ENCODE measurements around the gene PIN1. TPM values are rescaled to one million over a fixed set of nuclear protein-coding genes. Genes with fewer than 3 reads are reported as not detected.
A peak's percentile ranks its signal among the peaks of the same experiment; 100 is the strongest.

Gene PIN1
- polyA plus RNA-seq, 10 donors, result 51.0 to 80.8 (median 59.4) TPM

DNA sequence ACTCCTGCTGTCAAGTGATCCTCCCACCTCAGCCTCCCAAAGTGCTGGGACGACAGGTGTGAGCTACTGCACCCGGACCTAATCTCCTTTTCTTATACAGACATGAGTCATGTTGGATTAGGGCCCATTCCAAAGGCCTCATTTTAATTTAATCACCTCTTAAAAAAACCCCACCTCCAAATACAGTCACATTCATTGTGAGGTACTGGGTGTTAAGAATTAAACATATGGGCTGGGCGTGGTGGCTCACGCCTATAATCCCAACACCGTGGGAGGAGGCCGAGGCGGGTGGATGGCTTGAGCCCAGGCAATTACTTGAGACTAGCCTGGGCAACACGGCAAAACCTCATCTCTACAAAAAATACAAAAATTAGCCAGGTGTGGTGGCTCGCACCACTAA is 46.6 kb downstream of the PIN1 start:
- no peak for DNase-seq

DNA sequence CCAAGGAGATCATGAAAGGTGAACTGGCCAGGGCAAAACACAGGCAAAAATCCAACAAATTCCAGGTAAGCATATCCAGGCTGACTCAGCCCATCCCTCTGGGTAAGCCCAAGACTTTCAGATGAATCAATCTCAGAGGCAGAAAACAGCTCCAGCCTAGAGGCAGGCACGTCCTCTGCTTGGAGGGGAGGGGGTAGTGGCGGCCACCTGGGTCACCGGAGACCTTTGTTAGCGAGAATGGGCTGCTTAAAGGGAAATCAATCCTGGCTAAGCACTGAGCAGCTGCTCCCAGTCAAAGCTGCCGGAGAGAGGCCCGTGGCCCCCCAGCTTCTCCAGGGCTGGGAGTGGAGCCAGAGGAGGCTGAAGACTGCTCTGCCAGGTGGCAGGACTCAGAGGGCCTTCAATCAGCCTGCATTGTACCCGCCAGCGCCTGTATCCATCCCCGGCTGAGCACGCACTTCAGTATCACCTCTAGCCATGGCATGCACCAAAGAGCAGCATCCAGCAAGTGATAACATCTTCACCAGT is 48.2 kb downstream of the PIN1 start:
- DNase-seq, result peak; percentile 43 to 61 (median 56)

DNA sequence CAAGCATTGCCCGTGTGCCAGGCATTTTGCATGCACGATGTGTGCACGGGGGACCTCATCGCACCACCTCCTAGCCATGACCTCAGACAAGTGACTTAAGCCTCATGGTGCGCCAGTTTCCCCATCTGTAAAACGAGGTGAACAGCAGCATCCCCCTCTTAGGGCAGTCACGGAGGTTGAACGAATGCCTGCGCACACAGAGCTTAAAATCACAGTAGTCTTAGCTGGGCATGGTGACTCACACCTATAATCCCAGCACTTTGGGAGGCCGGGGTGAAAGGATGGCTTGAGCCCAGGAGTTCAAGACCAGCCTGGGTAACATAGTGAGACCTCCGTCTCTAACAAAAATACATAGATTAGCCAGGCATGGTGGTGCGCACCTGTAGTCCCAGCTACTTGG is 48.6 kb downstream of the PIN1 start:
- no peak for DNase-seq

DNA sequence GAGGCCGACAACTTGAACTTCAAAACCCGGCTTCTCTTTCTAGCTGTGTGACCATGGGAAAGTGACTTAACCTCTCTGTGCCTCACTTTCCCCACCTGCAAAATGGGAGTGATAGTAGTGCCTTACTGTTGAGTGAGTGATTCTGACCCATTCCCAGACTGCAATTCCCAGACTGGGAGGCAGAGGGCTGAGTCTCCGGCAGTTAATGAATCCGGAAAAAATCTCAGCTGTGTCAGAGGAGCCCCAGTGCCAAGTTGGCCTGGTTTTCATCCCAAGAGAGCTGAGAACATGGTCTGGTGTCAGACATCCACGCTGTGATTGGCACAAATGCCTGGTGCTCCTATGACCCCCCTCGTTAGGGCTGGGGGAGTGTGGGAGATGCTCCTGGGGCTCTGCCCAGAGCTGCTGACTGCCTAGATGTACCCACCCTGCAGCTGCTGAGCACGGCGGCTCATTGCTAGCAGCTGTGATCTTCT is 50.0 kb downstream of the PIN1 start:
- peak; percentile 79 to 93 (median 86) for DNase-seq

DNA sequence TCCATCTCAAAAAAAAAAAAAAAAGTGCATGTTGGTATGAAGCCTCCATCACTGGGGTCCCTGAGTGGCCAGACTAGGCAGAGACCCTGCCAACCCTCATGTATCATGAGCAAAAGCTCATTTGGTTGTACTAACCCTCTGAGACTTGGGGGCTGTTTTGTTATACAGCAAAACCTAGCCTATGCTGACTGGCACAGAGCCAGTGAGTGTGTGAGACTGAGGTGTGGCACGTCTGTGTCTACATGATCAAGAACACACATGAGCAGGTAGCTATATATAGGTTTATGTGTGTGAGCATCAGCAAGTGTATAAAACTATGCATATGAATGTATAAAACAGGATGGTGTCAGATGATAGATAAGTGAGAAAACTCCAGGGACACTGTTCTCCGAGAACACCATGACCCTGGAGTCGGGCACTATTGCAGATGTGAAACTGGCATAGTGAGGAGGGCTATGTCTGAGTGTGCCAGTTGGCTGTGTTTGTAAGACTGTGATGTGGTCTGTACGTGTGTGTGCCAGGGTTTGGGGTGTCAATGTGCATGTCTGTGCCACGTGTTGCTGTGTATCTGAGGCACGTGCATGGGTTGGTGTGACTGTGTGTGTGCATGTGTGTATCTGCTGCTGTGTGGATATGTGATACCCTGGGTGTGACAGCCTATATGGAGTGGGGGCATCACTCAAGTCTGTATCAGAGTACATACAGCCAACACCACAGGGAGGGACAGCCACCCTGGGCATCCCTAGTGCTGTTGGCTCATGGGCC is 56.7 kb downstream of the PIN1 start:
- no peak for DNase-seq

Other genes starting within 250 kb of the PIN1 start
- gene ZNF561, start 214.1 kb upstream of the PIN1 start, polyA plus RNA-seq (ENCODE audit: insufficient read length in 10 of 10), result 10 to 100 TPM; 26.7 to 40.1 (median 35.2) TPM
- gene ZNF562, start 160.2 kb upstream of the PIN1 start, polyA plus RNA-seq (ENCODE audit: insufficient read length in 10 of 10), result 10 to 100 TPM; 13.0 to 22.6 (median 18.0) TPM
- gene ZNF846, start 66.6 kb upstream of the PIN1 start, polyA plus RNA-seq (ENCODE audit: insufficient read length in 10 of 10), result 10 to 100 TPM in 5 of 10 donors, 1 to 10 TPM in 5; 5.1 to 15.0 (median 9.5) TPM
- gene FBXL12, start 16.2 kb upstream of the PIN1 start, polyA plus RNA-seq (ENCODE audit: insufficient read length in 10 of 10), result 10 to 100 TPM; 22.8 to 30.1 (median 26.8) TPM
- 100 to 1,000 TPM; 152 to 220 (median 187) TPM for gene UBL5, start 7.4 kb upstream of the PIN1 start, polyA plus RNA-seq (ENCODE audit: insufficient read length in 10 of 10)
- 10 to 100 TPM; 19.3 to 55.9 (median 32.7) TPM for gene OLFM2, start 101.2 kb downstream of the PIN1 start, polyA plus RNA-seq (ENCODE audit: insufficient read length in 10 of 10)
- gene COL5A3, start 175.2 kb downstream of the PIN1 start, polyA plus RNA-seq (ENCODE audit: insufficient read length in 10 of 10), result 100 to 1,000 TPM in 1 of 10 donors, 10 to 100 TPM in 9; 55.3 to 119 (median 78.8) TPM
- gene RDH8, start 178.2 kb downstream of the PIN1 start, polyA plus RNA-seq (ENCODE audit: insufficient read length in 10 of 10), result not detected